OCI-LY7 (cell line): Measurements from ENCODE around the gene MED27. TPM values are rescaled to one million over a fixed set of nuclear protein-coding genes. Genes with fewer than 3 reads are reported as not detected.

ENCODE experiments used
- total RNA-seq, 2 experiments: library from RNA; depleted of rRNA in 1 of 2; stranded (reverse); fragments of >200 nt in 1 of 2; shearing (Covaris generic) in 1 of 2; gene quantifications; 2 replicates each; pipeline ENCODE4 v1.2.3, GENCODE V29; 2014 to 2022

Gene MED27
- total RNA-seq, 2 experiments from 2014 or later = 23.1 to 32.6 TPM

Other genes with a start within 250 kb of the MED27 start
- 5.4 and 7.5 TPM in 2 replicates for gene NTNG2, start 82.2 kb upstream of the MED27 start, total RNA-seq (2014; rRNA removed; shearing (Covaris generic))
- gene NTNG2, start 82.2 kb upstream of the MED27 start, total RNA-seq (2022) = 1.9 and 3.2 TPM in 2 replicates